Measurements from ENCODE around the gene SH3RF3.

GRCh38 chr2:109184368-109184767 lies 55.4 kb downstream of the SH3RF3 start:
- TF ChIP-seq CTCF (conservative IDR thresholded peaks at IDR 0.05 in 1 of 2, IDR thresholded peaks at IDR 0.05 in 1 of 2; ENCODE audit: low read depth in 1 of 2, low read length in 2 of 2): no peak
- TF ChIP-seq EZH2 (IDR thresholded peaks at IDR 0.05; ENCODE audit: low read length, missing control alignments): no peak

All from fibroblast of lung (primary cell).